T-helper 1 cell (primary cell): ENCODE data around the gene POTEG.
"Not testable (repeated sequence)": the region's sequence is repeated elsewhere in the genome, so short reads cannot be mapped to it uniquely, and the experiment has no call there.

Experiments
- DNase-seq, 5 donors: peaks; one replicate each; pipeline ENCODE4 v3.0.0-alpha.2; 2012 to 2020

The POTEG gene

DNA sequence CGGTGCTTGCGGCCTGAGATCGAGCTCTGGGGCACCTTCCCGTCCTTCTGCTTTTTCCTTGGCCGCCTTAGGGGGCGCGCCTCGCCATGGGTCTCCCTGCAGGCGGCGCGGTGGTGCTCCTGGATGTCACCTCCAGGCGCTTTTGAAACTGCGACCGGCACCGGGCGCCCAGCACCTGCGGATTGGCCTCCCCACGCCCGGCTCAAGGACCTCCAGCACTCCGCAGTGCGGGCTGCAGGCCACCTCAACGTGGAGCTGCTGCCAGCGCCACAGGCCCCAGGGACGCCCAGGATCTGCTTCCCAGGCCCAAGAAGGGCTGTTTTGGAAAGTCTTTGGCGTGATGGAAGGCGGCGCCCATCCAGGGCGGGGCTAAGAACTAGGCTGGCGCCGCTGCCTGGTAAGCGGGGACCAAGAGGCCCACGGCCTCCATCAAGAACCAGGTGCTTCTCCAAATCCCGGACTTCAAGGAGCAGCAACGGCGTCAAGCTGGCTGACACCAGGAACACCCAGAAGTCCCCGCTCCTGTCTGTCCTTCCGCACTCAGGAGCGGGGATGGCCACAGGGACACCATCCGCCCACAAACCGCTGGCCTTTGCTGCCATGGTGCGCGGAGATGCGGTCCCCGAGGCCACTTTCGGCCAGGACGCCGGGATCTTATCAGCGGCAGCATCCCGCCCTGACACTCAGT, 61.2 kb downstream of the POTEG start:
- peak in 1 of 5 donors; percentile 0 for DNase-seq

DNA sequence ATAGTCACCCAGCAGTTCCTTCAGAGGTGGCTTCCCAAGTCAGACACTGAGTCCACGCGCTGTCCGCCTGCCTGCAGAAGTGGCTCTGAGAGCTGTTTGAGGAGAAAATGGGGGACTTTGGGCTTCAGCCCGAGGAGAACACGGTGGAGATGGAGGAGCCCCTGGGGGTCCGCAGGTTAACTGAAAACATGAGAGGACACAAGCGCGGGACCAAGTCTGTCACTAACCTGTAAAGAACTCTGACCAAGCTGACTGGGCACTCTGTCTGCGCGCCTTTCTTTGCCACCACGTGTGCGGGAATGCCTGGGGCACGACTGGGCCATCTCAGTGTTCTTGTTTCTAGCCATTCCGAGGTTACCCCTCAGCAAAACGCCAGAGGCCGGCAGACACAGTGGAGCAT, 62.4 kb downstream of the POTEG start:
- not testable (repeated sequence) for DNase-seq

DNA sequence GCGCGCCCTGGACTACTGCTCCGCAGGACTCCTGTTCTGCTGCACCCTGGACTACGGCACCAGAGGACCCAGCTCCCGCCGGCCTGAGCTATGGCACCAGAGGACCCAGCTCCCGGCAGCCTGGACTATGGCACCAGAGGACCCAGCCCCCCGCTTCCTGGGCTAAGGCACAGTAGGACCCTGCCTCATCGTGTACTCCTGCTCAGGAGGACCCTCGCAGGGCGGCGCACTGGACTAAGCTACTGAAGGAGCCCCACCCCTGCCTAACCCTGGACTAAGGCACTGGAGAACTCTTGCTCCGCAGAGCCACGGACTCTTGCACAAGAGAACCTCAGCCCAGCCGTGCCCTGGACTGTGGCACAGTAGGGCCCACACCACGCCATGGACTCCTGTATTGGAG, 71.3 kb downstream of the POTEG start:
- not testable (repeated sequence) for DNase-seq

DNA sequence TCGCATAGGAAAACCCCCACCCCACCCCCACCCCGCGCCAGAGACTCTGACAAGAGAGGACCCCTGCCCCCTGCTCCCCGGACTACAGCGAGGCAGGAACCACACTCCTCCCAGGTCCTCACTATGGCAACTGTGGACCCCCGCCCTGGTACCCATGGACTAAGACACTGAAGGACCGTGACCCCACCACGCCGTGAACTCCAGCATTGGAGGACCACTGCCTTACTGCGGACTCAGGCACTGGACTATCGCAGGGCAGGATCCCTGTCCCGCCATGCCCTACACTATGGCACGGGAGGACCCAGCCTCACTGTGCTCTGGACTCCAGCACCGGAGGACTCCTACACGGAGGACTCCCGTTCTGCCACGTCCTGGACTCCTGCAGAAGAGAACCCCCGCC, 71.8 kb downstream of the POTEG start:
- not testable (repeated sequence) for DNase-seq

DNA sequence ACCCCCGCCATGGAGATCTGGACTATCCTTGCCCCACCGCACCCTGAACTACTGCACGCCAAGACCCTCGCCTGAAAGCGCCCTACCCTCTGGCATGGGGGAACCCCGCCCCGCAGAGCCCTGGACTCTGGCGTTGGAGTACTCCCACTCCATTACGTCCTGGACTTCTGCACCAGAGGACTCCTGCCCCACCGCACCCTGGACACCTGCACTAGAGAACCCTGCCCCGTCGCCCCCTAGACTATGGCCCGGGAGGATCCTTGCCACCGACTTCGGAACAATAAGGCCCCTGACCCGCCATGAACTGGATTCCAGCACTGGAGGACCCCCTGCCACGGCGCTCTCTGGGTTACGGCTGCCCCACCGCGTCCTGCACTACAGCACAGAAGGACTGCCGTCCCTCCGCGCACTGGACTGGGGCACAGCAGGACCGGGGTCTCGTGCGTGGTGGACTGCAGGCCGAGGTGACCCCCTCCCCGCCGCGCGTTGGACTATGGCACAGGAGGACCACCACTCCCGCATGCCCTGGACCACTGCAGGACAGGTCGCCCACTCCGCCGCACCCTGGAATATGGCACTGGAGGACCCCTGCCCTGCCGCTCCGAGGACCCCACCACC, 72.4 kb downstream of the POTEG start:
- not testable (repeated sequence) for DNase-seq

DNA sequence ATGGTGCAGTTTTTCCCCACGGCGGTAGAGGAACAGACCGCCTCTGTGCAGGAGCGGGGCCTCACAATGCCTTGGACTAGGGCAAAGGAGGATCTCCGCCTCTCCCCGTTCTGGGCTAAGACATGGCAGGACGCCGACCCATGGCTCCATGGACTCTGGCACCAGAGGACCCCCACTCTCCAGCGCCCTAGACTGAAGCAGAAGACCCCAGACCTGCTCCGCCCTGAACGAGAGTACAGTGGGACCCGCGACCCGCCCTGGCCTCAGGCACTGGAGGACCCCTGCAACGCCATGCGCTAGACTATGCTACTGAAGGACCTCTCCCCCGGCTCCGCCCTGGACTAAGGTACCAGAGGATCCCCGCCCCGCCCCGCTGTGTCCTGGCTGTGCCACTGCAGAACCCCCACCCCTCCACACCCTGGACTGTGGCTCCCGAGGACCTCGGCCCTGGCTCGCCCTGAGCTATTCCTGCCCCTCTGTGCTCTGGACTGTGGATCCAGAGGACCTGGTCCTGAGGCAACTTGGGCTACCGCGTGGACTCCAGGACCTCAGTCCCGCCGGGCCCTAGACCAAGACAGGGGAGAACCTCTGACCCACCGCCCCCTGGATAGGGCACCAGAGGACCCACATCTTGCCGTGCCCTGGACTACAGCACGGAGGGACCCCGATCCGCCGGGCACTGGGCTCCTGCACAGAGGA, 73.1 kb downstream of the POTEG start:
- DNase-seq = not testable (repeated sequence)
